Activated CD8-positive, alpha-beta memory T cell treated with anti-CD3 and anti-CD28 coated beads, Interleukin-2, amount 50 U/mL, for 1 hour (primary cell): ENCODE measurements around the gene VPS72.
"Not testable (repeated sequence)": the region's sequence is repeated elsewhere in the genome, so short reads cannot be mapped to it uniquely, and the experiment has no call there.

Source experiments
- DNase-seq: peaks from one replicate; pipeline ENCODE4 v3.0.0-alpha.2; 2020; ENCODE audit errors: extremely low read depth

The VPS72 gene

GRCh38 chr1:151189637-151190445 is at the start of gene VPS72:
TSS of gene VPS72 (minus strand) at chr1:151190197. CDS start at chr1:151190121, 76 bp downstream.
- DNase-seq = peak; percentile 46

- no peak for DNase-seq
Measured at GRCh38 chr1:151238467-151238739, 48.4 kb upstream of the VPS72 start.

- DNase-seq = no peak
Measured at GRCh38 chr1:151237678-151238466, 47.9 kb upstream of the VPS72 start.

- DNase-seq = no peak
Measured at GRCh38 chr1:151235235-151235634, 45.2 kb upstream of the VPS72 start.

- DNase-seq = no peak
Measured at GRCh38 chr1:151222130-151222529, 32.1 kb upstream of the VPS72 start.

GRCh38 chr1:151221616-151222015 is 31.6 kb upstream of the VPS72 start:
- DNase-seq = no peak

- no peak for DNase-seq
Measured at GRCh38 chr1:151213560-151213959, 23.6 kb upstream of the VPS72 start.

- DNase-seq = no peak
Measured at GRCh38 chr1:151211972-151212705, 22.1 kb upstream of the VPS72 start.

- no peak for DNase-seq
Measured at GRCh38 chr1:151210830-151211229, 20.8 kb upstream of the VPS72 start.

- not testable (repeated sequence) for DNase-seq
Measured at GRCh38 chr1:151205381-151205965, 15.5 kb upstream of the VPS72 start.

- no peak for DNase-seq
Measured at GRCh38 chr1:151199873-151200581, 10.0 kb upstream of the VPS72 start.

GRCh38 chr1:151198254-151199127 is 8.5 kb upstream of the VPS72 start, which contains the start of gene PIP5K1A:
TSS of gene PIP5K1A (plus strand) at chr1:151198552. CDS start at chr1:151198997, 445 bp downstream.
- peak; percentile 97 for DNase-seq

GRCh38 chr1:151197863-151198253 is 7.9 kb upstream of the VPS72 start:
- DNase-seq = no peak

GRCh38 chr1:151196292-151196800 is 6.3 kb upstream of the VPS72 start:
- peak; percentile 14 for DNase-seq

GRCh38 chr1:151194894-151195594 is 5.0 kb upstream of the VPS72 start:
- DNase-seq = not testable (repeated sequence)

- DNase-seq = no peak
Measured at GRCh38 chr1:151193856-151194255, 3.9 kb upstream of the VPS72 start.

- no peak for DNase-seq
Measured at GRCh38 chr1:151193304-151193703, 3.3 kb upstream of the VPS72 start.

GRCh38 chr1:151192047-151192446 is 2.0 kb upstream of the VPS72 start:
- no peak for DNase-seq

GRCh38 chr1:151188667-151189066 is 1.3 kb downstream of the VPS72 start:
- not testable (repeated sequence) for DNase-seq
